CD4-positive, alpha-beta T cell treated with Interleukin-12 subunit alpha and Interleukin-12 subunit beta, for 1 hour (primary cell): ENCODE measurements around the gene MRPL1.

Experiments used
- DNase-seq: peaks from one replicate; pipeline ENCODE4 v3.0.0-alpha.2; 2020

MRPL1 gene

DNA sequence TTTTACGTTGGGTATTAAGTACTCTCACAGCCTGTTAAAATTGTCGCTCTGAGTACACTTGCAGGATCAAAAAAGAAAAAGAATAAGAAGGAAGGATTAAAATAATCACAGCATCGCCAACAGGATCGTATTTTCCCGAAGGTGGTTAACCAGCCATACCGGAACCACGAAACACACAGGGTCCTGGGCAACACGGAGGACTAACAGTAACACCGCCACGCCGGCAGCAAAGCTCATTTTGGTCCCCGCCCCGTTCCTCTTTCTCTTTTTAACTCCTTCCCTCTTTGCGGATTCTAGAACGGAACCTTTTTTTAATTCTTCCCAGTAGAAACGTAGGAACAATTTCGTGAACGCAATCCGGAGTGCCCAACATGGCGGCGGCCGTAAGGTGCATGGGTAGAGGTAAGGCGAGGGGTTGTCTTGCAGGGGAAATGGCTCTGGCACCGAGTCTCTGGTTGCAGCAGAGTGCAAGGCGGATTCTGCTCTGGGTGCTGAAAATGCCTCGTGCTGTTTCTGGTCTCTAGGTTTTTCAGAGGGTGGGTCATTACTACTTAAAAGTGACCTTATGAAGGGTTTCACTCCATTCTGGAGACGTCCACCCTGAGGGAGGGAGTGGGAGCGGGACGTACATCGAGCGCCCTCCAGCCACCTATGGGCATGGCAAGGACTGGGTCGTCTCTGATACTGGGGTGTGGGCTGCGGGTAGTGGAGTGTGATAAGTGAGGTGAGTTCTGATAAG lies at the start of gene MRPL1:
MRPL1 (plus strand) TSS at position 353 of the 739 bp plus-strand sequence; CDS start at position 372, 19 bp downstream.
- peak; percentile 93 for DNase-seq

DNA sequence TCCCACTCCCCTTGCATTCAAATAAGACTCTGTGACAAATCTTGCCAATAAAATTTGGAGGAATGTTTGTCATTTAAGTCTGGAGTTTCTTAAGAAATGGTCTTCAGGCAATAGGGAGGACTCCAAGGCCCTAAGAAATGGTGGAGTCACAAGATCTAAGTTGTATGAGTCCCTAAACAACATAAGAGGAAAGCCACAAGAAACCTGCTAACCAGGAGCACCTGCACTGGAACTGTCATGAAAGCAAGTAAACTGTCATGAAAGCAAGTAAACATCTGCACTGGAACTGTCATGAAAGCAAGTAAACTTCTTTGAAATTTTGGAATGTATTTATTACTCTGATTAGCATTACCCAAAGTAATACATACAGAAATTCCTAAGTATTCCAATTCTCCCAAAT lies 47.0 kb upstream of the MRPL1 start:
- DNase-seq = no peak

DNA sequence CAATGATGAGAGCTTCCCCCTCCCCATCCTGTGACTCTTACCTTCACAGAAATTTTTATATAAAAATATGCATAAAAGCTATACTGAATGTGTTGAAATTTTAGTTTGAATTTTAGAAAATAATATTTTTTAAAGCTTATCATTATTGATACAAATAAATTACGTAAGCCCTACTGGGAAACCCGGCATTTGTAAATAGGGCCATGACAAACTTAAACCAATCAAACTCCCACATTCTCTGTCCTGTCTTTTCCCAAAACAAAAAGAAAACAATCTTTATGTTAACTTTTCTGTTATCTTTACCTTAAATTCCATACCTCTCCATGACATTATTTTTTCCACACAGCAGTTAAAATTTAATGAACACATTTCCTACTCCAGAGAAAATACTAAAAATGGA lies 46.1 kb upstream of the MRPL1 start:
- no peak for DNase-seq

DNA sequence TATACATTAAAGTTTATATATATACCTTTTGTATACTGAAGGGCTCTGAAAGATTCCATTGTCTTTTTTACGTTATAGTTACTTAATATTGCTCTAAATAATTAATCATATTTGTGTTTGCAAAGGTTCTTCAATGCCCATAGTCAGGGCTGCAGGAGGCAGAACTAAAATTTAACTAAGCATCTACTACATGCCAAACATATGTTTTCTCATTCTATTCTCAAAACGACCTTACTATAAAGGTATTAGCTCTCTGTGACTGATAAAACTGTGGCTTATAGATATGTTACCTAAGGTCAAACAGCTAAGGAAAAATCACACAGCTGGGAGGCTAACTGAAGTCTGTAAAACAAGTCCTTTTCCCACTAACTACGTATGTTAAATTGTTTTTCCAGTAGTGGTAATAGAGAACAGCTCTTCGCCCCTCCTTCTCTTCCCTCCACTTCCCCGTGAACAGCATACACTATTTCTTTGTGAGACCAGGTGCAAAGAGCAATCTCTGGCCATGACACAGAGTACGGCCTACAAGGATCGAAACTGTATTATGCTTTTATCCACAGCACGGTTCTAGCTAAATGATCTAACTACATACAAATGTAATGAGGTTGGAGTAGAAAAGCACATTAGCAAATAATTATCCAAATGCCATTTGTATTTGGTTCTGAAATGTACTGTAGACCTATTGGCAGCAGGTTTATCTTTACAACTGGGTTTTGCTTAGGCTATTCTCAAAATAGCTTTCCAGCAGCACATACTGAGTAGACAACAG lies 45.1 kb upstream of the MRPL1 start:
- no peak for DNase-seq

DNA sequence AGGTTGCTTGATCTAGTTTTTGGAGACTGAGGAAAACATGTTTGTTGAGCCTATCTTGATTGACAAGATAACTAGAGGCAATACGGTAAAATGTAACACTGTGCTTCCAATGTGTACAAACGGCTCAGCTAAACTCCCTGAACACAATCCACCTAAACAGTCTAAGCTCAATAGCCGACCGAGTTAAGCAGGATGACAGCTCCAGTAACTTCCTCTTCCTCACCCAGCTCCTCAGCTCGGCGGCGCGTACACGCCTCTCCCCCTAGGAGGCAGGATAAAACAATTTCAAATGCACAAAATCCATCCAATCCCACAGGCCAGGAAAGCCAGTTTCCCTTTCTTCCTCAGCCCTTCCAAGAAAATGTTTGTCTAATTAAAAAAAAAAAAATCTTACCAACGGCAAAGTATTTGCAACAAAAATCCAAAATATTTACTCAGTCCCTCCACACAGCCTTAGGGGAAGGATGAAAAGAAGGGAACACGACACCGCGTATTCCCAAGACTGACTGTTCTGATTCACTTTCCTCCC lies 44.5 kb upstream of the MRPL1 start:
- DNase-seq = peak; percentile 55

DNA sequence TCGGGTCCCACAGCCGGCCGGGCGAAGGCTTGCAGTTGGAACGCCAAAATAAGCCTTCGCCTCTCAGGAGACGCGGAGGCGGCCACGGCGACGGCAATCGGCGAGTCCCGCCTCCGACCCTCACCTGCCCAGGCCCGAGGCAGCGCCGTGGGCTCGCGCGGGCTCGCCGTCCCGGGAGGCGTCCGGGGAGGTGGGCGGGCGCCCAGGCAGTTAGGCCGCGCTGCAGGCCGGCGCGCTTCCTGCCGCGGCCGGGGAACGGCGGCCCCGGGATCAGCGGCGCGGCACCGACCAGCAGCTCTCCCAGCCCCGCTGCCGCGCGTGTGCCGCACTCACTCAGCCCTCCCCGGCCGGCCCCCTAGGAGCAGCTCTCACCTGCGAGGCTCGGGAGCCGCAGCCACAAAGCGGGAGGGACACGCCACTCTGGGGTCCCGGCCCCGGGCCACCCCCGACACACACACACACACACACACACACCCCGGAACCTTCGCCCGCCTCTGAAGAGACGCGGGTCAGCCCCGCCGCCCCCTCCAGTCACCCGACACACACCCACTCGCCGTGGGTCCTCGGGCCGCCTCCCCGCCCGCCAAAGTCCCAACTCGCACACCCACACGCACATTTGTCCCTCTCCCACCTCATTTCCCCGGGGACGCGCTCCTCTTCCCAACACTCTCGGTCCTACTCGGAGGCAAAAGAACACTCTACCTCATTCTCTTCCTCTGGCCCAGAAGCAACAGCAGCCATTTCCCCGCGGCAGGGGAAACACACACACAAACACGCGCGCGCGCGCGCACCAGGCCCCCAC lies 43.8 kb upstream of the MRPL1 start, which contains the start of gene CNOT6L:
CNOT6L (minus strand) TSS at position 767 of the 802 bp plus-strand sequence; CDS start at position 707, 60 bp downstream.
- peak; percentile 88 for DNase-seq

DNA sequence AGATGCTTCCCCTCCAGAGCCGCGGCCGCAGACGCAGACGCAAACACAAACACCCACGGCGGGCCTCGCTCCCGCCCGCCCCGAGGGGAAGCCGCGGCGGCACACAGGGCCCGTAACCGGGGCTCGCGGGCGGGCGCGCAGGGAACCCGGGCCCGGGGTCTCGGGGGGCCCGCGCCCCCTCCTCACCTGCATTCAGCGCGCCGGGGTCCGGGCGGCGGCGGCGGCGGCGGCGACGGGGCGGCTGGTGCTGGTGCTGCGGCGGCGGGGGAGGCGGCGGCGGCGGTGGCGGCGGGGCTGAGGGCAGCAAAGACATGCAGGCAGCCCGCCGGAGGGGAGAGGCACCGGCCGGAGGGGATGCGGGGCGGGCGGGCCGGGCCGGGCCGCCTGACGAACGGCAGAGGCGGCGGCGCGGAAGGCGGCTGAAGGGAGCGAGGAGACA lies 43.2 kb upstream of the MRPL1 start:
- DNase-seq = no peak

DNA sequence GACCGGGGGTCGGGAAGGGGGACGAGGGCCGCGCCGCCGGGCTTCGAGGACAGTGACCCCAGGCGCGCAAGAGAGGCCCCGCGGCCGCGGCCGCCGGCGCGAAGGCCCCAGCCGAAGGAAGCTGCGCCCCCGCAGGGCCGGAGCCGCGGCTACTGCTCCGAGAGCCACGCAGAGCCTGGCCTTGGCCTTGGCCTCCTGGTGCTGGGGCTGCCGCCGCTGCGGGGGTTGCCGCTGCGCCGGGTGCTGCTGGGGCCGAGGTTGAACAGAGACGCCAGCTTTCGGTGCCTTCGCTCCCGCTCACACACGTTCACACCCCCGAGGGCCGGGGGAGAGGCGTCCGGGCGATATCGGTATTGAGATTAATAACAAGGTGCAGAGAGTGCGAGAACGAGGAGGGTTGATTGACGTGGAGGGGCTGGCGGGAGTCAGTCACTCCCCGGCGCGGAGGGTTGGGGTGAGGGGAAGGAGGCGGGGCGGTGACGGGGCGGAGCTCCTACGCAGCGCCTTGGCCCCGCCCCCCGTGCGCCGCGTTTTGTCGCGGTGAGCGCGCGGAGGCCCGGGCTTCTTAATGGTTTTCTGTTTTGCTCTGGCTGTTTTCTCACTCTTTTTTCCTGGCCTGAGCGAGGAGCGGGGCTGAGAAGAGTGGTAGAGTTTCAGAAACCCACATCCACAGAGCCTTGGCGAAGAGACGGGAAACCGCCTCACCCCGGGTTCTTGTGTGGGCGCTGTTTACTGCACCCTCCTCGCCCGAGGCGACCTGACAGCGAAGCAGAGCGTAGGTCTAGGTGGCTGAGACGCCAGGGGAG lies 42.6 kb upstream of the MRPL1 start:
- DNase-seq = peak; percentile 96

DNA sequence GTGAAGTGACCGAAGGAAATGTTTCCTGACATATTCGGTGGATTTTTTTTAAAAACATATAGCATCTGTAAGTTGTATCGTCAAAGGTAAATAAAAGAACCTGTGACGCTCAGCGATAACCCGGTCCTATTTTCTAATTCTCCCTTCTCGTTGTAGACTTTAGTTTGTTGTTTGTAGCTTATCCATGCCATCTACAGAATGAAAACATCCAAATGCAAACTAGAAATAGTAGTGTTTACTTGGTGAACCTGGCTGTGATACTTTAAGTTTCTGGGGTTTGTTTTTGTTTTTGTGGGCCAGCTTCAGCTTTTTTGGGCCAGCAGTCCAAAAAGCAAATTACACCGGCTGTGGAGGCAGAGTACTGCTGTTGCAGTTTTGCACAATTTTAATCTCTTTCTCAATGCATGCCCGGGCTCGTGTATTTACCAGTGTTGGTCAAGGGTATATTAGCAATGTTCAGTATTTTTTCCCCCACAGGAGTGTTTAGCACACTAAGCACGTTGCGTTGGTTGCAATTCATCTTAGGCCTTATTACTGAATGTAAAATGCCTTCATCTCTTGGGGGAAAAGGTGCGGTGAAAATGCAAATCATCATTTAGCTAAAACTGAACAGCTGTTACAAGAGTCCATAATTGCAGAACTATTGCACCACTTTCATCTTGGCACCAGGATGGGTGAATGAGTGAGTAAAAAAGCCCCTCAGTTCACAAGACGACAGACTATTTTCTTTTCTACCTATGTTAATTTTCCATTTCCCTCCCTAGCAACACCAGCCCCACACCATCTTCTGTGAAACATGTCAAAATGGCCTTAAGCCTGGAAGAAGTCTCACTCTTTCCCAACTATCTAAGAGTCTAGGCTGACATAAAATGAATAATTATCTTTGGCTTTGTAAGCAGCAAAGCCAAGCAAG lies 41.7 kb upstream of the MRPL1 start:
- DNase-seq = peak; percentile 48

DNA sequence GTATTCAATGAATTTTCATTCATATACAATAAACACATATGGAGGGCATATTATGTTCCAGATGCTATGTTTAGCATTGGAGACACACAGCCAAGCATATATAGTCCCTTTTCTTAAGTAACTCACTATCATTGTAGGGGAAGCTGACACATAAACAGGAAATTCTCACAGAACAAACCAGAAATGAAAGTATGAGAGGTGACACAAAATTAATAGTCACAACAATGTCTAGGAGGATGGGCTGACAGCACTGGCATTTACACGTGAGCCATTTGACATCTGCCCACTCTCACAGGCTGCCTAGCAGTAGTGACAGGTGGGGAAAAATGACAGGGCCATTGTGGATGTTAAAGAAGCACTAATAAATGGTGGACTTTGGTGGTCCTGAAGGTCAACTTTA lies 40.9 kb upstream of the MRPL1 start:
- peak; percentile 80 for DNase-seq

DNA sequence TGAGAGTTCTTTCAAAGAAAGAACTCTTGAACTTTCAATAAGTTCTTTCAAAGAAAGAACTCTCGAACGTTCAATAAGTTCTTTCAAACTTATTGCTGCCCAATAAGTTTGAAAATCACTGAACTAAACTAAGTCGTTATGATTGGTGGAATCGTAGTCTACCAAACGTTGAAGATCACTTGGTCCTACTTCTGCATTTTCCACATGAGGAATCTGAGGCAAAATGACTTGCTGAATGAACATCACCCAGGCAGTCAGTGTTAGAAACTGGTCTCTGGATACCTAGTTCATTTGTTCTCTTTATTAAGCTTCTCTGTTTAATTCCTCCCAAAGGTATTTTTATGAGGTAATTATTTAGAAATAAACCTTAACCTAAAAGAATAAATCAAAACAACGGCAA lies 36.4 kb upstream of the MRPL1 start:
- DNase-seq = no peak

DNA sequence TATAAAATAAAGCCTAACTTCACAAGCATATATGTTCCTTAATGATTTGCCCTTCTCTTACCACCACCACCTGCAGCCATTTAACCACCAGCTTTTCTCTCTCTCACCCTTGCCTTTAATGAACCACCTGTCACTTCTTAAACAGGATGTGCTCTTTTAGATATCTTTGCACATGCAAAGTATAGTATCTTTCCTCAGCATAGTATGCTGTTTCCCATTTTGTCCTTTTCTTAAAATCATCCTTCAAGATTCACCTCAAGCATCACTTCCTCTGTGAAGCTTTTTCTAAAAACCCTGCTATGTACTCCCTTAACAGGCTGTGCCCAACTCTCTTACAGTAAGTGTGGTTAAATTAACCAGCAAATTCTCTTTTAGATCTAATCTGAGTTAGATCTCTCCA lies 35.3 kb upstream of the MRPL1 start:
- DNase-seq = peak; percentile 48

DNA sequence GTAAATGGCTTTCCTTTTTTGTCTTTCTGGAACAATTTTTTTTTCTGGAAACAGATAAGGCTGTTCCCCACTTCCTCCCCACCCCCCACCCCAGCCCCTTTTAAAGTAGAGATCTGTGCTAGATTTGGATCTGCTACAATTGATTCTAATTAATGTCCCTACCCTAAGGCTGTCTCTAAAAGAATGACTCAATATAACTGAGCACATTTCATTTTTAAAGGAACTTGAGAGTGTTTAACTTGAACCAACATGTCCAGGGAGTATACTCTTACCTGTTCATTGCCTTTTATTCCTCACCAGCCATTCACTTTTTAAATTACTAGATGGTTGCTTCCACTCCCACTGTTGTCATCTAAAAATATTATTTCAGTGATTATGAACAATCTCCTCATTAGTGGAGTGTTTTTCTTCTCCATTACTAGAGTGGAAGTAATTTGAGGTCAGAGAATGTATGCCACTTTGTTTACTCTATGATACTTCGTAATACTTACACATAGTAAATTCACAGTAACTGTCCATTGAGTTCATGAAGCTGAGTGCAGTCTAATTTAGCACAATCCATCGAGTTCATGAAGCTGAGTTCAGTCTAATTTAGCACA lies 29.4 kb upstream of the MRPL1 start:
- DNase-seq = no peak

DNA sequence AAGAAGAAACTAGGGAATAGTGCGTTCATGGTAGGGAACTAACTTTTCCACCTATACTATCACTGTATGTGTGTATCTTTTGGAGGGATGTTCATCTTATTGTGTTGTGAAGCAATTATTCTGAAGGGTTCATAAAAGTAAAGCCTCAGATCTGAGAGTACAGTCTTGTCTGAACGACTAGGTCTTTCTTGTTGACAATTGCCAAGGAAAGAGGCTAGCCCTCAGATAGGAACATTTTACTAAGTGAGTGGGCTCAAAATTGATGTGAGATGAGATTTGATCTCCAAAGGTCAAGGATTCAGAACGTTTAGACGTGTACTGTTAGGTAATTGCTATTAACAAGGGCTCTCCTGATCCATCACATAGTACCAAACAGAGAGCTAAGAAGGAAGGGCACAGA lies 28.2 kb upstream of the MRPL1 start:
- no peak for DNase-seq

DNA sequence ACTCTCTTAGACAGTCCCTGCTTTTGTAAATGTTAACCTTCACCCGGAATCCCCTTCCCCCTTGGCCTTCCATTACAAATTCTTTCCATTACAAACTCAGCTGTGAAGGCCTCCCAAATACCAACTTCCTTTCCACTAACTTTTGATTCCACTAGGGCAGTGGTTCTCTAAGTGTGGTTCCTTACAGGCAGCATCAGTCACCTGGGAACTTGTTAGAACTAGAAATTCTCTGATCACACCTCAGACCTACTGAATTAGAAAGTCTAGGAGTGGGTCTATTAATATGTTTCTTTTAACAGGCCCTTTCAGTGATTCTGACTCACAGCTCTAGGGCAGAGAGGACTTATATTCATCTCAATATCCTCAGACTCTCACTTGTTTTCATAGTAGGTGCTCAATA lies 19.0 kb upstream of the MRPL1 start:
- no peak for DNase-seq

DNA sequence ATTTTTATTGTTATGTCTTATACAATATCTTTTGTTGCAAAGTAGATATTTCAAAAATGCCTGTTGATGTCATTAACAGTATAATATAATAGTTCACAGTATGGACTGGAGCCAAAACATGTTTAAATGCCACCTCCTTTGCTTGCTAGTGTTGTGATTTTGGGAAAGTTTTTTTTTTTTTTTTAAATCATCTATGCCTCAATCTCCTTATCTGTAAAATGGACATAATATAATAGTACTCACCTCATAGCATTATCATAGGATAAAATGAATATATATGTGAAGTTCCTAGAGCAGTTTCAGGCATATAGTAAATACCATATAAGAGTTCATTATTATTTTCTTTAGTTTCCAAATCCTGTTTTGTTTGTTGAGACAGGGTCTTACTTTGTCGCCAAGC lies 18.3 kb upstream of the MRPL1 start:
- no peak for DNase-seq

DNA sequence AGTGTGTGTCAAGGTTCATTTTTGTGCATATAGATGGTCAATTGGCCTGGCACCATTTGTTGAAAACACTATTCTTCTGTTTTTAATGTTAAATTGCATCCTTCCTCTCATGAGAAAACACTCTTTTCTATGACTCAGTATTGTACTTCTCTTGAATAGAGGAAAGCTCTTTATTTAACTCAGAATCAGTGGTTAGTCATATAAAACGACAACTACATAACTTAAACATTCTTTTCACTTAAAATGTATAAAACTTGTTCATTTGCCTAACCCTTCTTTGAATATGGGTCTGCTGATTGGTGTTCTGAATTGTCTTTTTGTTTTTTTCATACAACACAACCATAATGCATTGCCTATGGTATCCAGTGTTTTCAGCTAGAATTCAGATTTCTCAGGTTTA lies 17.2 kb upstream of the MRPL1 start:
- DNase-seq = no peak

DNA sequence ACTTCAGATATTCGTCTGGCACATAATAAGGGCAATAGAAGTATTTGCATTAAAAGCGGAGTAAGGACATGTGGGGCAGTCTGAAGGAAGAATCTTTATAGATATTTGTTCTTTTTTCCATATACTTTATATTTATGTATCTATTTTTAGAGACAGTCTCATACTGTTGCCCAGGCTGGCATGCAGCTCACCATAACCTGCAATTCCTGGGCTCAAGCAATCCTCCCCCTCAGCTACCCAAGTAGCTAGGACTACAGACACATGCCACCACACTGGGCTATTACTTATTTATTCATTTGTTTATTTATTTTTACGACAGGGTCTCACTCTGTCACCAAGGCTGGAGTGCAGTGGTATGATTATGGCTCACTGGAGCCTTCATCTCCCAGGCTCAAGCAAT lies 16.7 kb upstream of the MRPL1 start:
- DNase-seq = no peak

DNA sequence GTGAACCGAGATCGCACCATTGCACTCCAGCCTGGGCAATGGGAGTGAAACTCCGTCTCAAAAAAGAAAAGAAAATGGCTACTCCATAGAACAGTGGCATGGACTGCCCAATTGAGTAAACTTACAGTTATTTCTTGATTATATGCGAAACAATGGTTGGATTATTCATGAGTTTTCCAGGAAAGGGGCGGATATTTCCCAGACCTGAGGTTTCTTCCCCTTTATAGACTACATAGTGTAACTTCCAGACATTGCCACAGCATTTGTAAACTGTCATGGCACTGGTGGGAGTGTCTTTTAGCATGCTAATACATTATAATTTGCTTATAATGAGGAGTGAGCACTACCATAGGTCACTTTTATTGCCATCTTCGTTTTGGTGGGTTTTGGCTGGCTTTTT lies 14.1 kb upstream of the MRPL1 start:
- no peak for DNase-seq

DNA sequence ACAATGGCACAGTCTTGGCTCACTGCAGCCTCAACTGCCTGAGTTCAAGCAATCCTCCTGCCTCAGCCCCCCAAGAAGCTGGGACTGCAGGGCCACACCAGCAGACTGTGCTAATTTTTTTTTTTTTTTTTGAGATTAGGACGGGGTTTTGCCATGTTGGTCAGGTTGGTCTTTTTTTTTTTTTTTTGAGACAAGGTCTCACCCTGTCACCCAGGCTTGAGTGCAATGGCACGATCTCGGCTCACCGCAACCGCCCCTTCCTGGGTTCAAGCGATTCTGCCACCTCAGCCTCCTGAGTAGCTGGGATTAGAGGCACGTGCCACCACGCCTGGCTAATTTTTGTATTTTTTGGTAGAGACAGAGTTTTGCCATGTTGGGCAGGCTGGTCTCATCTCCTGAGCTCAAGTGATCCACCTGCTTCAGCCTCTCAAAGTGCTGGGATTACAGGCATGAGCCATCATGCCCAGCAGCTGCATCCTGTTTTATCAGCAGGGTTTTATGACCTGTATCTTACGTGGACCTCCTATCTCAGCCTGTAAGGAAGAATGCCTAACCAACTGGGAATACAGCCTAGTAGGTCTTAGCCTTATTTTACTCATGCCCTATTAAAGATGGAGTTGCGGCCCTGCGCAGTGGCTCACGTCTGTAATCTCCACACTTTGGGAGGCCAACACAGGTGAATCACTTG lies 13.2 kb upstream of the MRPL1 start:
- no peak for DNase-seq
